ENCODE measurements around the gene TMEM140.
A peak's percentile ranks its signal among the peaks of the same experiment; 100 is the strongest.
"Not testable (repeated sequence)": the region's sequence is repeated elsewhere in the genome, so short reads cannot be mapped to it uniquely, and the experiment has no call there.

The TMEM140 gene

DNA sequence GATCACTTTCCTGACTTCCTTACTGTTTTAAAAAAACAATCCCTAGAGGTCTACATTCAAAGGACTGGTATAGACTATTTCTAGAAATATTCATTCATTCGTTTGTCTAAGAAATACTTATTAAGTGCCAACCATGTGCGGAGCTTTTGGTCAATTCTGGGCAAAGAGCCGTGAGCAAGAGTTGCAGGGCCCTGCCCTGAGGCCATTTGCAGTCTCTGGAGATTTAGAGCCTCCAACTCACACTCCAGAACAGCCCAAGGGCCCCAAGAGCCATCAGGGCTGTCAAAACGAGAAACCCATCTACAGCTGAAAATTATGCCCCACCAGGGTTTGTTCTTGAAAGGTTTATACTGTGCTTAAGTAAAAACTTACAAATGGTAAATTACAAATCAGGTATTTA lies 47.3 kb downstream of the TMEM140 start:
- DNase-seq (ENCODE audit: low read depth) = no peak

DNA sequence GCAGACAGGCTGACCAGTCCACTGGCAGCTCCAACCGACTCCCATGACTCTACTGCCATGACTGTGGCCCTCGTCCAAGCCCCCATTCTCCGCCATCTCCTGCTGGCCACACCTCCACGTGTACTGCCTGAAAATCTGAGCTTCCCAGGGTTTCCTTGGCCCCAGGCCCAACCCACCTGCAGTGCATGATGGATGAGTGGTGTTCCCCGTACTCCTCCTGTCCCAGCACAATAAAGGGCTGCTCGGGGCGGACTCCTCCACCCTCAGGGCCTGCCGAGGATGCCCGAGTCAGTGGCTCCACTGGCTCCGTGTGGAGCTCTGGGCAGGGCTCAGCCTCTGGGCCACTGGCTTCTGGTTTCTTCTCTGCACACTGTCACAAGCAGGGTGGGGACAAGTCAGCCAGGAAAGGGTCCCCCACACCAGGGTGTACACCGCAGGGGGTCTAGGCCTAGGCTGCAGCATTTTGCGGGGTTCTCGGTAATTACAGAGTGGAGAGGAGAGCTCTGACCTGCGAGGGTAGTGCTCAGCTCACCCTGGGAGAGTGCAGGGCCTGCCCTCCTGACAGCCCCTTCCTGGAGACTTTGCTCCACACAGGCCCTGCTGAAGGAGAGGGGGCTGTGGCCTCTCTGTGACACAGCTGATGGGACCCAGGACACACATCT lies 48.2 kb downstream of the TMEM140 start:
- DNase-seq (ENCODE audit: low read depth) = no peak

DNA sequence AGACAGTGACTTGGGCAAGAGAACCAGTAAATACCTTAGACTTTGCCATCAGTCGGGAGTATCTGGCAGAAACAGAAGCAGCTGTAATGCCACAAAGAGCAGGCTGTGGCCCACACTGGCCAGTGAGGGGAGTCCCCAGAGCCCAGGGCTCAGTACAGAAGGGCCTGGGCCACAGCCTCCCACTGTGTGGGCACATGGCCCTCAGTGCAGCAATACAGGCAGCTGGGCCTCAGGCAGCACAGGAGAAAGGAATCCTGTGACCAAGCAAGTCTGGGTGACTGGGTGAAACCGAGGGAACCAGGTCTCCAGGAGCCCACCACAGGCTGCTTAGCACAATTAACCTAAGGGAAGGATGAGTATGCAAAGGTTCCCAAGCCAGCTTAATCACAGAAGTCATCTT lies 49.5 kb downstream of the TMEM140 start:
- DNase-seq (ENCODE audit: low read depth) = no peak

DNA sequence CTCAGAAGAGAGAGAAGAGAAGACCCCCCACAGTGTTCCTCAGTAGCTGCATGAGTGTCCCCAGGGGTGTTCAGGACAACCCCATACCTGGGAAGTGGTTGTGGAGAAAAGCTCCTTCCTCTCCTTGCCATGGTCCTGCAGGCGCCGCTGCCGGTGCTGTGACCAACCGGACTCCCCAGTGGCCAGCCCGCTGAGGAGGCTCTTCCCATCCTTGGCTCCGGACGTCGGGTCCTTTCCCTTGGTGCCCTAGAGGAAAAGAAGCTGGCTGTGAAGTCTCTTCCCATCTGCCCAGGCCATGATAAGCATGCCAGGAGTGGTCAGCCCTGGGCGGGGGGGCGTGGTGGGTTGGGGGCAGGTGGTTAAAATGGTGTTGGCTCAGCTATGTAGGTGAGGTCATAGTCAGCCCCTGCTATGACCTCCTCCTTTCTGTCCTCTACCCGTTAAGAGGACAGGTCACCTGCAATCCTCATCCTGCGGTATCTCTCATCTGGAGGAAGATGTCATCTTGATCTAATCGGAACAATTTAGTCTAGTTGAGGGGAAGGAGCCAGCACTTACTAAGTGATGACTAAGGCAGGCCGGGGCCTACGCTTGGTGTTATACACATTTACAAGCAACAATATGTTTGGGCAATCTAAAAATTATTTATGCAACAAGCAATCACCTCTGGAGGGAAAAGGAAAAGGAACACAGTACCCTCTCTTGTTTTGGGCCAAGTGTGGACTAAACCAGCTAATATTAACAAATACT lies 50.2 kb downstream of the TMEM140 start:
- no peak for DNase-seq (ENCODE audit: low read depth)

DNA sequence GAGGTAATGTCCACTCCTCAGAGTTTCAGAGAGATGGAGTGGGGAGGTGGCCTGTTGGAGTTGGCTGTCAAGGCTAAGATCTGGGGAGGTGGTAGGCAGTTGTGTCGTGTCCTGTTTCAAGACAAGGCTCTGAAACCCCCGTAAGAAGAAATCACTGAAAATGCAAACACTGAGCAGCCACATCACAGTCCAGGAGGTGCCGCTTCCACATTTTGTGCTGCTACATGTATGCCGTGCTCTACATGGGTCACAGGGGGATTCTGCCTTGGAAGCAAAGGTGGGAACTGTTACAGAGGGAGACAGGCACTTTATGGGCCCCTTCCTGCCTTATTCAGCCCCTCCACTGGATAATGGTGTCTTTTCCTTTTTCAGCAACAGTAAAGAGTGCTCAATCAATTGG lies 51.6 kb downstream of the TMEM140 start:
- no peak for DNase-seq (ENCODE audit: low read depth)

DNA sequence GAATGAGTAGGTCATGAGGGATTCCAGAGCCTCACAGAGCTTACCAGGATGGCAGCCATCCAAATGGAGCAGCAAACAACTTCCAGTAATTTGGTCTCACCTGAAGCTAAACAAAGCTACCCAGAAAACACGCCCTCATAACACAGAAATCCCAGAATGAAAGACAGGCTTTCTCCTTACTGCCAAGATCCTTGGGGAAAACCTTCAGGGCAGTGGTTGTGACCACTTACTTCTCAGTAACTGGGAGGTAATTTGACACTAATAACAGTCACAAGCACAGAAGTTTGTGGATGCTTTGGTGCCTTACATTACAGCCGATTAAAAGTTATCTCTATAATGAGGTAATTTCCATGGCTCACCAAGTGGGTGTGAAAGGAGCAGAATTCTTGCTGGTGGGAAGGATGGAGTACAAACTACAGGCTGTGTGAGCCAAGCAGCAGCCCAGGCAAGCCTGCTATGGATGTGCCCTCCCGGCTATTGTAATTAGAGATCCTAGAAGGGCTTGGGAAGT lies 53.0 kb downstream of the TMEM140 start:
- no peak for DNase-seq (ENCODE audit: low read depth)

DNA sequence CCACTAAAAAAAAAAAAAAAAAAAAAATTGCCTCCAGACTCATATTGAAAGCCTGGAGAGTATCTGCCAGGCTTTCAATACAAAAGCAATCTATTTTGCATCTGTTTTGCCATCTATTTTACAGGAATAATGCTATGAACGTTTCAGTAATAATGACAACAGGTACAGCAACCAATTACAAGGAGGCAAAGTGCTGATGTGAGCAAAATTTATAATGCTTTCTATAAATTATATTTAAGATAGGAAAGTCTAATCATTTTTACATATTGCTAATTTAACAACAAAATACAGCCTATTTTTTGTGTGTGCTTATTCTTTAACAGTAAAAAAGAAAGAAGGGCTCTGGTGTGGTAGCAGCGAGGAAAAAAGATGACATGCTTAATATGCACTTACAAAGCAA lies 53.5 kb downstream of the TMEM140 start:
- DNase-seq (ENCODE audit: low read depth) = no peak

DNA sequence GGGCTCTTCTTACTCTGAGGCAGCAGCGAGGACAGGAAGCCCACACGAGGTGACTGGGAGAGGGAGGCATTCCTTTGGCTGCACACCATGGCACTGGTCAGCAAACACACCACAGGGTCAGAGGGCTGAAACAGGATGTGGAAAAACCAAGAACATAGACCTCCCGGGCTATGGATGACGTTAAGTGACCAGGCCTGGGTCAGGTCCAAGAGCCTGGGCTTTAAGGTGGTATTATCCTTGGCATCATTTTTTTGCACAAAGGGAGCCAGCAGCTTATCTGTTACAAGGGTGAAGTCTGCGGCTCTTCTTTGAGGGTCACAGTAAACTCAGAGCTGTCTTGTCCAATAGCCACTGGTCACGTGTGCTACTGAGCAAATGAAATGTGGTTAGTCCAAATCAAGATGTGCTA lies 56.5 kb downstream of the TMEM140 start:
- DNase-seq (ENCODE audit: low read depth) = no peak

DNA sequence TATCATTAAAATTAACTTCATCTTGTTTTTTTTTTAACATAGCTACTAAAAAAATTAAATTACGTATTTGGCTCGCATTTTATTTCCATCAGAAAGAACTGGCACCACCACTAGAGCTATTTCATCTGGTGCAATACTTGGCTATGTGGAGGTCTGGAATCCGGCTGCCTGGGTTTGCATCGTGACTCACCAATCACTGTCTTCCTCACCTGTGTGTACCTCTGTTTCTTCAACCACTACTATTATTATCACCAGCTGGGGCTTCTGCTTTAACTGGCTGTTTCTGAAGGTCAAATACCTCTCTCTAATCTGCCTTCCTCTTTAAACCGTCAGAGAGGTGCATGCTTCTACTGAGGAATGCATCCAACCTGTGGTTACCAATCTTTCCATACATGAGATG lies 57.0 kb downstream of the TMEM140 start:
- DNase-seq (ENCODE audit: low read depth) = no peak

DNA sequence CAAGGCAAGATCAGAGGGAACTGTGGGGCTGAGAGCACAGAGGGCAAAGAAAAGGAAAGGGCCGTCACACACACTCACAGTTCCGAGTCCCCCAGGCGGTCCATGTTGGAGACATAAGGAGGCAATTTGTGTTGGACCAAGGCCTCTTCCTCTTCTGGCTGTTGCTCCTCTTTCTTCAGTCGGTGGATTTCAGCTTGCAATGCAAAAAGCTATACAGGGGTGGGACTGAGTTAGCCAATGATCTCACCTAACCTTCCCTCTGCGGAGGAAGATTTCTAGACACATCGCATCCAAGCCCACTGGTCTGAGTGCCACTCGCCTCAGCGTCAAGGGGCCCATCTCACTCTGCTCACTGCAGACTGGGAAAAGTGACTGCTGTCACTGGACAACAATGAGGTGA lies 58.0 kb downstream of the TMEM140 start:
- DNase-seq (ENCODE audit: low read depth) = no peak

DNA sequence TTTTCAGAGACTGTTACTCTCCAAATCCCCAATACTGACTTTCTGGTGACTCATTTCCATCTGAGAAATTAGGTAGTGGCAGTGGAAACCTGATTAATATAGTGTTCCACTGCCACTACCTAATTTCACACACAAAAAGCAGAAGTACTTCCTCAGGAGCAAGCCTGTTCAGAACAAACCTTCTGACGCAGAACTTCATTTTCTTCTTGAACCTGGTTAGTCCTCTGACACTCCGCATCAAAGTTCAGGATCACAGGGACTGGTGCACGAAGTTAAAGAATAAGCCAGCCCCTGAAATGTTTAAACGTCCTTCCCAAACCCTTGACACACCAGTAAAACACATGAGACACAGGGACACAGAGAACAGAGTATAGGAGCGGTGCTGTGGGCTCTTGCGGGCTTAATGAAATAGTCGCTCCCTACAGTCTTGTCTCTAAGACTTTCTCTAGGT lies 59.1 kb downstream of the TMEM140 start:
- no peak for DNase-seq (ENCODE audit: low read depth)

DNA sequence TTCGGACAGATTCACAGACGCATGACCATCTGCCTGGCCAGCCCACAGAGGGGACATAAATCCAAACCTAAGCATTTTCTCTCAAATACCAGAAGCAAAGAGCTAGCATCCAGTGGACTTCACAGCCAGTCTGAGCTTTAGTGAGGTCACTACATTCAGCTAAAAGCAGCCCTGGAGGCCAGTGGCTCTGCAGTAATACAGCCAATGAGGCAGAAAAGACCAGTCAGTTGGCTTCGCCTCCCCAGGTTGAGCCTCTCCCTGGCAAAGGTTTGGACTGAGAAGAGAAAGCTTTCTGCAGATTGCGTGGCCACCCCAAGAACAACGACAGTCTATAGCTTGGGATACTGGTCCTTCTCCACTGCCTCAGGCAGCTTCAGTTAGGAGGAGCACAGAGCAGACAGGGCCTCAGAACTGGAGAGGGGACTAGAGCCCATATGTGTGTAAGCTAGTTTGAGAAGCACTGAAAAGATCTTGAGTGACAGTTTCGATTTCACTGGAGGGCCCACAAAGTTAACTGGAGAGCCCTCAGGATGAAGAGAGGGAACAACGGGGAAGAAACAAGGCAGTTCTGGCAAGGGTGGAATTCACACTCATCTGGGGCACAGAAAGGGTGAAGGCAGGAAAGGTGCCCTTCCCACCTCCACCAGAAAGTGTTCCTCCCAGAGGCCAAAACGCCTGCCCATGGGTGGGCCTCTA lies 59.7 kb downstream of the TMEM140 start:
- no peak for DNase-seq (ENCODE audit: low read depth)

DNA sequence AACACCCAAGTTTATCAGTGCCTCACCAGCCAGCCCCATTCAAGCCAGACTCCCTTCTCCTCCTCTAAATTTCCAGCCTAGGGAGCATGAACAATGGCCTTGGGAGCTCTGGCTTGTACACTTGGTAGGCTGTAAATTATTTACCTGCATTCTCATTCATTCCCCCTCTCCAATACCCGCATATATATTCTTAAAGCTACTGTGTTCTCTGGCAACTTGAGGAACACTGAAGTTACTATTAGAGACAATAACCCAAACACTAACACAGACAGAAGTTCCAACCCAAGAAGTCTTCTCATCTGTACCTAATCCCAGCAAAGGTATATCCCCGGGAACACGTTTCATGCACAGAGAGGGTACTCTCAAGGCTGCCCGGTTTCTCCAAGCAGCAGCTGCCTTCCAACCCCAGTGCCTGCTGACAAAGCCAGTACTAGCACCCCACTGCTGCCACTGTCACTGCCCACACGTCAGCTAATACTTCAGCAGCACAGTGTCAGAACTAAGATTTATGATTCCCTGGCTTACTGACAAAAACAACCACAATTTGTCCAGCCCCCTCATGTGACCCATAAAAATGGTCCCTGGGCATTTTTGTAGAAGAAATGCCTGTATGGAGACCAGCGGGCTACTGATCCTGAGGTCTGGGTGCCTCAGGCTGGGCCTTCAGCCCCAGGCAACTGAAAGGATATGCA lies 60.4 kb downstream of the TMEM140 start:
- no peak for DNase-seq (ENCODE audit: low read depth)

DNA sequence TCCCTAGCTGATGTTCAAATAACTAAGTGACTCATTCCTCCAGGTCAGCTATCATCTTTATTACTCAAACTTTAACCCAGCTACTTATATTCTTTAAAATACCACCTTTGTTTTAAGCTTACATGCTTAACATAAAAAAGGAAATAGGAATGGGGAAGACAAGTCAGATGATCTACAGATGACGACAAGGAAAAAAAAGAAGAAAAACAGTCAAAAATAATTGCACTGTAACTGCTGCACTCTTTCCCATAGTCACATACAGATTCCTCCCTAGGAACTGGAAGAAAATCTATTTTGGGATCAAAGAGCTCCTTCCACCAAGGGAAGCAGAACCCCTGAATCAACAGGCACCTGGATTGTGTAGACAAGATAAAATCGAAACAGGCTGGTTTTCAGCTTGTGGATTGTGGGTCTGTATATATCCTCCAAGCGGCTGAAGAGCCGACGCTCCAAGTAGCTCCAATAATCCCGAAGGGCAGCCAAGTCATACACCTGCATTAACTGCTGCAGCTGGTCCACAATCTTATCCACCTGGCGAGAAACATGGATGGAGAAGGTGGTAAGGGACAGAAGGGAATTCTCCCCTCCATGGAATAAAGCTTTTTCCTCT lies 61.5 kb downstream of the TMEM140 start:
- DNase-seq (ENCODE audit: low read depth) = no peak

DNA sequence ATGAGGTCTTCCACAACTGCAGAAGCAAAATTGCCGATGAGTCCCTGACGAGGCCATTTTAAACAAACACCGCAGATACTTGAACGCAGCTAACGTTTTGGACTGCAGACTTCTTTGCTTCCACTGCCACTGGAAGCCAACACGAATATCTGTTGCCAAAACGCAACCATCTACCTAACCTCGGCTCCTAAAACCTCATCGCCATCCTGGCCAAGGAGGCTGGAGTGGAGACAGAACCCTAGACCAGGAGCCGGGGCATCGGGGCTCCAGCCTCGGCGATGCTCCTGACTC lies 63.0 kb downstream of the TMEM140 start:
- no peak for DNase-seq (ENCODE audit: low read depth)

DNA sequence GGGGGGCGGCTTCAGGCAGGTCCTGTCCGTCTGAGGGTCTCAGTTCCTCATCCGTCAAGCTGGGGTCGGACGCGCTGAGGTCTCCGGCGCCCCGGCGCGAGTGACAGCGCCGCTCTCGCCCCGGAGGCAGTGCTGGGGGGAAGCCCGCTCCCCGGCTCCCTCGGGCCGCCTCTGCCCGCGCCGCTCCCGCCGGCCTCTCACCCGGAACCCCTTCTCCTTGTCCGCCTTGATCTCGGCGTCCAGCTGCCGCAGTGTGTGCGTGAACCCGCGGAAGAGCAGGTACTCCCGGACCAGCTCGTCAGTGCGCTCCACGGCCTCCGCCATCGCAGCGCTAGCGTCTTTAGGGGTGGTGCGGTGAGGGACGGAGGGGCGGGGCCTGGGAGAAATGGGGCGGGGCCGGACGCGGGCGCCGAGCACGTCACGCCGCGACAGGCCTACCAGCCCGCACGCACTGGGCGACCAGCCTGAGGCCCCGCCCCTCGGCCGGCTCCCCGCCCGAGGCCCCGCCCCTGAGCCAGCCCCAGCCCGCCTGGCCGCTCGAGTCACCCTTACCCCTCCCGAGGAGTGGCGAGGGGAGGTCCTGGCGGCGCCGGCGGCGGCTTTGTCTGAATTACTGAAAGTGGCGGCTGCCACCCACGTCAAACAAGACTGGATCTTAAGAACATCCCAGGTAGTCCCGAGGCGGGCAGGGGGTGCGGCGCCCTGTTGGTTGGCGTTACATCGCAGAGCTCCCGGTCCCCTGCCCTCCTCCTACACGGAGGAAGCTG lies 63.5 kb downstream of the TMEM140 start, which contains the start of gene WDR91:
WDR91 (minus strand) TSS at position 348 of the 767 bp plus-strand sequence; CDS start at position 324, 24 bp downstream.
- peak; percentile 95 for DNase-seq (ENCODE audit: low read depth)

DNA sequence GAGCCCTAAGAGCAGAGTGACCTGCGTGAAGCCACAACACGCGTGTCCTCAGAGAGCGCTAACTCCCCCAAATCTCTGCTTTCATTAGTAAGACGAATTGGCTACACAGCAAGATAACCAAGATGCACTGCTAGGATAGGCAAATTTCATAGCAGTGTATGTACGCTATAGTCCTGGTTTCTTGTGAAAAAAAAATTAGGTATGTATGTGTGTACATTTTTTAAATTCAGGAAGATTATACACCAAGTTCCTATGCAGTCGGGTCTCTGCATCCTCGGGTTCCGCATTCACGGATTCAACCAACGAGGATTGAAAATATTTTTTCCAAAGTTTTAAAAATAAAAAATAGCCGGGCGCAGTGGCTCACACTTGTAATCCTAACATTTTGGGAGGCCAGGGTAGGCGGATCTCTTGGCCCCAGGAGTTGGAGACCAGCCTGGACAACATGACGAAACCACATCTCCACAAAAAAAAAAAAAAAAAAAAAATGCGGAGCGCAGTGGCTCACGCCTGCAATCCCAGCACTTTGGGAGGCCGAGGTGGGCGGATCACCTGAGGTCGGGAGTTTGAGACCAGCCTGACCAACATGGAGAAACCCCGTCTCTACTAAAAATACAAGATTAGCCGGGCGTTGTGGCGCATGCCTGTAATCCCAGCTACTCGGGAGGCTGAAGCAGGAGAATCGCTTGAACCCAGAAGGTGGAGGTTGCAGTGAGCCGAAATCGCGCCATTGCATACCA lies 64.2 kb downstream of the TMEM140 start:
- DNase-seq (ENCODE audit: low read depth) = not testable (repeated sequence)

DNA sequence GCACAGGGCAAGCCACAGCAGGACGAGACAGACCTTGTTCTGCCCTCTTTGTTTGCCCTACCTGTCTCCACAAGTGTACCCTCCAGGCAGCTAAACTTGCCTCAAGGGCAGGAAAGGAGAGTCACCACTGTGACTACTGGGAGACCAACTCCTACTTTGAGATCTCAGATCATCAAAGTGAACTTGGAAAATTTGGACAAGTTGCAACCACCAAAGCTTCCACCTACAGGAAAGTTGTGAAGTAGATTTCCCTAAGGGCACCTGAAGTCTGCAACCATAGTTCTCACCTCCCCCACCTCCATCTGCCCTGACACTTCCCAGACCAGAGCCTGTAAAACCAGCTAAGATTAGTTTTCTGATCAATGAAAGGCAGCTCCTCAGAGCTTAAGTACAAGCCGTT lies 66.0 kb downstream of the TMEM140 start:
- DNase-seq (ENCODE audit: low read depth) = no peak

DNA sequence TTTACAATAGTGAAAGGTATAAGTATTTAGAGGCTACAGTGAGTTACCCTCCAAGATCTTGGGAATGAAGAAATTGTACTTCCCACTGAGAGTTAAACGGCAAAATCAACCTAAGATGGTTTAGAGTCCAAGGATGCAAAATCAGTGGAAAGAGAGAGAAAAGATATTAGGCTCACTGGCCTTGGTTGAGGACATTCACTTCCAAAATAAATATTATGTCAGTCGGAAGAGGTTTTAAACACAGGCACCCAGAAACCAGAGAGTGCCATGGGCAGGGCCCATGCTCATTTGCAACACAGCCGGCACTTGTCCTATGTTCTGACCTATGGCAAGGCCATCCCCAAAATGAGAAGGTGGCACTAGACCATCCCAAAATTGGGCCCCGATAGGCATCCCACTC lies 67.3 kb downstream of the TMEM140 start:
- DNase-seq (ENCODE audit: low read depth) = no peak

DNA sequence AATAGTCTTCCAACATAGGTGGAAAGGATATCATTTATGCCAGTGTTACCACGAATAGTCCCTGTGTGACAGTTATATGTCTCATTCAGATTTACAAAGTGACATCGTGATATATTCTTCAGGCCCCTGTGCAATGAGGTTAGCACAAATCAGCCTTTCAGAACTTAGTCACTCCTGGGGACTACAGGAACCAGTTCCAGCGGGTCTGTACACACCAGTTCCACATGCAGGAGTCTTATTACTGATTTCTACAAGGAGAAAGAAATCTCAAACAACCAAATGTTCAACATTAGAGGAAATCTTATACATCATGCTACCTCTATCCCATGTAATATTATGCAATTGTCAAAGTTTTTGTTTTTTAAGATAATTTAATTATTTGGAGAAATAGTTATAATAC lies 67.8 kb downstream of the TMEM140 start:
- no peak for DNase-seq (ENCODE audit: low read depth)
